Activated naive CD4-positive, alpha-beta T cell treated with anti-CD3 and anti-CD28 coated beads, Interleukin-2, amount 50 U/mL, for 72 hours (primary cell): ENCODE measurements around the gene KIF5A. TPM values are rescaled to one million over a fixed set of nuclear protein-coding genes. Genes with fewer than 3 reads are reported as not detected.
"Not testable (repeated sequence)": the region's sequence is repeated elsewhere in the genome, so short reads cannot be mapped to it uniquely, and the experiment has no call there.

Source experiments
- ATAC-seq, 2 donors: fragments of 150-1000 bp; cut with Tn5 transposase; 2 replicates each; pipeline ENCODE4 v1.10.0; 2021; ENCODE audit warnings: mild to moderate bottlenecking in 2 of 2, moderate library complexity in 2 of 2
- DNase-seq, 2 donors: peaks; one replicate each; pipeline ENCODE4 v3.0.0; 2021 to 2022; ENCODE audit warnings: low spot score in 2 of 2
- H3K27ac Mint-ChIP-seq, 2 donors: one replicate each; pipeline ENCODE4 v1.8.0; 2022; ENCODE audit warnings: mild to moderate bottlenecking in 2 of 2, mixed read lengths in 2 of 2
- H3K36me3 Mint-ChIP-seq, 2 donors: one replicate each; pipeline ENCODE4 v1.8.0; 2022; ENCODE audit warnings: mixed read lengths in 2 of 2
- H3K9me3 Mint-ChIP-seq, 2 donors: one replicate each; pipeline ENCODE4 v1.8.0; 2022; ENCODE audit warnings: mixed read lengths in 2 of 2
- total RNA-seq, 2 donors: library from RNA; stranded (reverse); gene quantifications; one replicate each; pipeline ENCODE4 v1.2.3, GENCODE V29; 2022

KIF5A gene
- total RNA-seq, 2 donors from 2014 or later = 0.75 to 3.4 TPM

GRCh38 chr12:57517187-57517586, 32.7 kb upstream of the KIF5A start:
- H3K9me3 Mint-ChIP-seq = no peaks in the 10 kb centered on the region
- ATAC-seq = no peak
- H3K36me3 Mint-ChIP-seq = peaks cover 43% of the 10 kb centered on the region in 2 donors
- DNase-seq = no peak
- H3K27ac Mint-ChIP-seq = peak overlapping the region; percentile 93 to 100

GRCh38 chr12:57517718-57518117, 32.1 kb upstream of the KIF5A start:
- H3K27ac Mint-ChIP-seq = peak overlapping the region; percentile 93 to 100
- not testable (repeated sequence) for ATAC-seq, DNase-seq, H3K9me3 Mint-ChIP-seq
- peaks cover 38 to 43% of the 10 kb centered on the region in 2 donors for H3K36me3 Mint-ChIP-seq

GRCh38 chr12:57518176-57518919, 31.5 kb upstream of the KIF5A start:
- H3K27ac Mint-ChIP-seq = peak overlapping the region; percentile 100
- DNase-seq (no peak), ATAC-seq (no peak)
- peaks cover 32 to 39% of the 10 kb centered on the region in 2 donors for H3K36me3 Mint-ChIP-seq
- H3K9me3 Mint-ChIP-seq = no peaks in the 10 kb centered on the region

- no peaks in the 10 kb centered on the region for H3K9me3 Mint-ChIP-seq
- peak overlapping the region; percentile 100 for H3K27ac Mint-ChIP-seq
- ATAC-seq (no peak), DNase-seq (peak in 1 of 2 donors; percentile 39)
- H3K36me3 Mint-ChIP-seq = peaks cover 32 to 39% of the 10 kb centered on the region in 2 donors
Observed at GRCh38 chr12:57518920-57519795, 30.7 kb upstream of the KIF5A start.

GRCh38 chr12:57519796-57520052, 30.1 kb upstream of the KIF5A start:
- peaks cover 32 to 39% of the 10 kb centered on the region in 2 donors for H3K36me3 Mint-ChIP-seq
- H3K9me3 Mint-ChIP-seq = no peaks in the 10 kb centered on the region
- DNase-seq (no peak), ATAC-seq (peak; percentile 0 to 1)
- H3K27ac Mint-ChIP-seq = peak overlapping the region; percentile 100

- Mint-ChIP-seq H3K9me3 (no peaks in the 10 kb centered on the region), H3K36me3 (peaks cover 28 to 39% of the 10 kb centered on the region in 2 donors), H3K27ac (peak within 1 kb of the TSS; percentile 100)
- peak; percentile 99 to 100 for DNase-seq
- ATAC-seq = peak; percentile 73 to 76
Observed at GRCh38 chr12:57520053-57520818, 29.6 kb upstream of the KIF5A start, which contains the start of gene DDIT3. Gene DDIT3 (minus strand): TSS chr12:57520514. CDS start chr12:57517406, 3,108 bp downstream.

- peak in 1 of 2 donors; percentile 27 for DNase-seq
- no peak for ATAC-seq
Observed at GRCh38 chr12:57521525-57522010, 28.3 kb upstream of the KIF5A start.

GRCh38 chr12:57522011-57522886, 27.6 kb upstream of the KIF5A start, which contains the start of gene MBD6:
Gene MBD6 (plus strand): TSS chr12:57522824. CDS start chr12:57524304, 1,480 bp downstream.
- DNase-seq = peak; percentile 93 to 96
- H3K27ac Mint-ChIP-seq = peak within 1 kb of the TSS; percentile 100
- H3K9me3 Mint-ChIP-seq = no peaks in the 10 kb centered on the region
- ATAC-seq = peak; percentile 59 to 64
- H3K36me3 Mint-ChIP-seq = peaks cover 24 to 31% of the 10 kb centered on the region in 2 donors

More at GRCh38 chr12:57521525-57522010, 28.3 kb upstream of the KIF5A start:
- Mint-ChIP-seq H3K27ac (peak overlapping the region; percentile 100), H3K9me3 (no peaks in the 10 kb centered on the region), H3K36me3 (peaks cover 24 to 38% of the 10 kb centered on the region in 2 donors)

GRCh38 chr12:57522887-57523705, 26.7 kb upstream of the KIF5A start:
- Mint-ChIP-seq H3K27ac (peak overlapping the region; percentile 97 to 100), H3K36me3 (peaks cover 22 to 24% of the 10 kb centered on the region in 2 donors), H3K9me3 (no peaks in the 10 kb centered on the region)
- DNase-seq = peak; percentile 21 to 72
- ATAC-seq = no peak

GRCh38 chr12:57523706-57524614, 25.9 kb upstream of the KIF5A start:
- H3K9me3 Mint-ChIP-seq = no peaks in the 10 kb centered on the region
- peaks cover 14 to 15% of the 10 kb centered on the region in 2 donors for H3K36me3 Mint-ChIP-seq
- ATAC-seq (no peak), DNase-seq (no peak)
- H3K27ac Mint-ChIP-seq = peak overlapping the region; percentile 97 to 100

- DNase-seq = no peak
- peaks cover 4 to 12% of the 10 kb centered on the region in 2 donors for H3K36me3 Mint-ChIP-seq
- ATAC-seq = no peak
- no peaks in the 10 kb centered on the region for H3K9me3 Mint-ChIP-seq
- H3K27ac Mint-ChIP-seq = peak overlapping the region in 1 of 2 donors; percentile 100
Observed at GRCh38 chr12:57524814-57525614, 24.8 kb upstream of the KIF5A start.

GRCh38 chr12:57525615-57526383, 24.0 kb upstream of the KIF5A start:
- DNase-seq = no peak
- ATAC-seq = no peak
- Mint-ChIP-seq H3K9me3 (no peaks in the 10 kb centered on the region), H3K36me3 (peaks cover 0 to 10% of the 10 kb centered on the region in 2 donors), H3K27ac (peak overlapping the region; percentile 44 to 49)
